Esophagus (tissue), 2 donors: Measurements from ENCODE around the gene RSRC2. TPM values are rescaled to one million over a fixed set of nuclear protein-coding genes. Genes with fewer than 3 reads are reported as not detected.
"Not testable (repeated sequence)": the region's sequence is repeated elsewhere in the genome, so short reads cannot be mapped to it uniquely, and the experiment has no call there.

Experiments used
- H3K27ac ChIP-seq, 2 donors: one replicate each; pipeline ENCODE4 v1.5.1; 2013; ENCODE audit warnings: low read depth in 2 of 2, mild to moderate bottlenecking in 2 of 2, inconsistent platforms in 1 of 2, low read length in 1 of 2, moderate library complexity in 1 of 2
- H3K27me3 ChIP-seq, 2 donors: one replicate each; pipeline ENCODE4 v1.6.1; 2013; ENCODE audit warnings: low read length in 2 of 2, control low read depth in 1 of 2, mild to moderate bottlenecking in 1 of 2; ENCODE audit not compliant: insufficient read depth in 2 of 2, control insufficient read depth in 1 of 2
- H3K36me3 ChIP-seq, 2 donors: one replicate each; pipeline ENCODE4 v1.6.1; 2013; ENCODE audit warnings: low read length in 1 of 2; ENCODE audit not compliant: control insufficient read depth in 2 of 2, insufficient read depth in 2 of 2
- H3K4me1 ChIP-seq, 2 donors: one replicate each; pipeline ENCODE4 v1.6.1; 2013; ENCODE audit warnings: low read length in 1 of 2; ENCODE audit not compliant: control insufficient read depth in 2 of 2, insufficient read depth in 2 of 2
- H3K4me3 ChIP-seq, 2 donors: one replicate each; pipeline ENCODE4 v1.5.1; 2013; ENCODE audit warnings: low read length in 2 of 2, mild to moderate bottlenecking in 2 of 2, low read depth in 1 of 2, moderate library complexity in 1 of 2
- H3K9me3 ChIP-seq, 2 donors: one replicate each; pipeline ENCODE4 v1.6.1; 2013; ENCODE audit warnings: mild to moderate bottlenecking in 2 of 2, low read depth in 1 of 2, low read length in 1 of 2, moderate library complexity in 1 of 2; ENCODE audit not compliant: control insufficient read depth in 2 of 2, insufficient read depth in 1 of 2
- WGBS, 2 donors: extraction: QIAGEN DNeasy Blood & Tissue Kit; methylation state at CpG; one replicate each; pipeline ENCODE4 v1.1.7; 2013; 5-methylcytosine and 5-hydroxymethylcytosine counted together
- polyA plus RNA-seq, 2 donors: library from polyadenylated mRNA; stranded (reverse); fragments of 200-250 nt; gene quantifications; one replicate each; pipeline ENCODE4 v1.2.3, GENCODE V29; 2013
- donor health status: healthy with polysubstance abuse.
- donor health status: Bipolar disorder and iron deficiency.

The RSRC2 gene
- polyA plus RNA-seq, 2 donors: 44.0 to 49.8 TPM

GRCh38 chr12:122523280-122523679 is 3.5 kb downstream of the RSRC2 start:
- H3K9me3 ChIP-seq: no peaks in the 10 kb centered on the region
- peaks cover 4 to 8% of the 10 kb centered on the region in 2 donors for H3K36me3 ChIP-seq
- H3K4me1 ChIP-seq: peaks cover 0 to 2% of the 10 kb centered on the region in 2 donors
- H3K27ac ChIP-seq: no peak overlapping the region
- no peak overlapping the region for H3K4me3 ChIP-seq
- no peaks in the 10 kb centered on the region for H3K27me3 ChIP-seq
- 41 to 51% methylated on average over 8 of the region's 8 CpGs for WGBS, 2 donors

GRCh38 chr12:122520676-122521075 is 6.1 kb downstream of the RSRC2 start:
- no peaks in the 10 kb centered on the region for H3K27me3 ChIP-seq
- no peak overlapping the region for H3K27ac ChIP-seq
- peaks cover 13 to 16% of the 10 kb centered on the region in 2 donors for H3K36me3 ChIP-seq
- WGBS, 2 donors: 92 to 94% methylated on average over 4 of the region's 4 CpGs
- peaks cover 0 to 2% of the 10 kb centered on the region in 2 donors for H3K4me1 ChIP-seq
- H3K9me3 ChIP-seq: no peaks in the 10 kb centered on the region
- H3K4me3 ChIP-seq: no peak overlapping the region

GRCh38 chr12:122519418-122519817 is 7.3 kb downstream of the RSRC2 start:
- no peak overlapping the region for H3K4me3 ChIP-seq

GRCh38 chr12:122518908-122519307 is 7.8 kb downstream of the RSRC2 start:
- Histone ChIP-seq H3K27me3 (no peaks in the 10 kb centered on the region), H3K4me3 (no peak overlapping the region), H3K27ac (no peak overlapping the region), H3K36me3 (peaks cover 20% of the 10 kb centered on the region in 2 donors), H3K4me1 (peaks cover 0 to 2% of the 10 kb centered on the region in 2 donors), H3K9me3 (no peaks in the 10 kb centered on the region)
- WGBS, 2 donors: 91 to 98% methylated on average over 1 of the region's 1 CpG

More at GRCh38 chr12:122519418-122519817, 7.3 kb downstream of the RSRC2 start:
- Histone ChIP-seq H3K4me1 (peaks cover 0 to 2% of the 10 kb centered on the region in 2 donors), H3K9me3 (no peaks in the 10 kb centered on the region), H3K27ac (no peak overlapping the region), H3K27me3 (no peaks in the 10 kb centered on the region), H3K36me3 (peaks cover 20% of the 10 kb centered on the region in 2 donors)
- WGBS, 2 donors: 88 to 90% methylated on average over 1 of the region's 1 CpG

- Histone ChIP-seq H3K4me1 (no peaks in the 10 kb centered on the region), H3K27me3 (no peaks in the 10 kb centered on the region), H3K4me3 (no peak overlapping the region), H3K27ac (no peak overlapping the region), H3K36me3 (peaks cover 23 to 25% of the 10 kb centered on the region in 2 donors), H3K9me3 (no peaks in the 10 kb centered on the region)
- WGBS, 2 donors: 55 to 61% methylated on average over 5 of the region's 5 CpGs
Measured at GRCh38 chr12:122517877-122518276, 8.9 kb downstream of the RSRC2 start.

GRCh38 chr12:122516544-122517361 is 10.0 kb downstream of the RSRC2 start:
- H3K27ac ChIP-seq: no peak overlapping the region
- WGBS, 2 donors: 87 to 89% methylated on average over 13 of the region's 13 CpGs
- H3K9me3 ChIP-seq: no peaks in the 10 kb centered on the region
- H3K27me3 ChIP-seq: no peaks in the 10 kb centered on the region
- no peaks in the 10 kb centered on the region for H3K4me1 ChIP-seq
- peaks cover 23 to 31% of the 10 kb centered on the region in 2 donors for H3K36me3 ChIP-seq
- no peak overlapping the region for H3K4me3 ChIP-seq

GRCh38 chr12:122515275-122515674 is 11.5 kb downstream of the RSRC2 start:
- Histone ChIP-seq H3K36me3 (peaks cover 17 to 33% of the 10 kb centered on the region in 2 donors), H3K27me3 (no peaks in the 10 kb centered on the region), H3K4me3 (no peak overlapping the region), H3K4me1 (no peaks in the 10 kb centered on the region), H3K9me3 (no peaks in the 10 kb centered on the region), H3K27ac (no peak overlapping the region)
- WGBS, 2 donors: 94 to 95% methylated on average over 2 of the region's 2 CpGs

GRCh38 chr12:122513660-122514059 is 13.1 kb downstream of the RSRC2 start:
- 90 to 94% methylated on average over 4 of the region's 4 CpGs for WGBS, 2 donors
- H3K27ac ChIP-seq: no peak overlapping the region
- H3K36me3 ChIP-seq: peaks cover 14 to 34% of the 10 kb centered on the region in 2 donors
- no peaks in the 10 kb centered on the region for H3K4me1 ChIP-seq
- no peak overlapping the region for H3K4me3 ChIP-seq
- no peaks in the 10 kb centered on the region for H3K9me3 ChIP-seq
- H3K27me3 ChIP-seq: no peaks in the 10 kb centered on the region

- not testable (repeated sequence) for H3K4me1 ChIP-seq, H3K27ac ChIP-seq, H3K9me3 ChIP-seq, H3K4me3 ChIP-seq, H3K27me3 ChIP-seq
- 79 to 84% methylated on average over 3 of the region's 3 CpGs for WGBS, 2 donors
- H3K36me3 ChIP-seq: peaks cover 16 to 35% of the 10 kb centered on the region in 2 donors
Measured at GRCh38 chr12:122513028-122513427, 13.7 kb downstream of the RSRC2 start.

GRCh38 chr12:122508163-122508562 is 18.6 kb downstream of the RSRC2 start:
- Histone ChIP-seq H3K27ac (no peak overlapping the region), H3K9me3 (no peaks in the 10 kb centered on the region), H3K27me3 (no peaks in the 10 kb centered on the region), H3K4me3 (no peak overlapping the region), H3K4me1 (no peaks in the 10 kb centered on the region), H3K36me3 (peaks cover 8 to 32% of the 10 kb centered on the region in 2 donors)
- 94 to 95% methylated on average over 5 of the region's 5 CpGs for WGBS, 2 donors
